GM12801 (cell line): ENCODE data around the gene ERFE.

Experiments
- CTCF ChIP-seq: IDR thresholded peaks from one replicate; pipeline ENCODE4 v1.5.1; 2011; ENCODE audit warnings: control low read depth; ENCODE audit not compliant: insufficient read length; ENCODE audit errors: extremely low read depth

Gene ERFE

GRCh38 chr2:238159071-238159539, 335 bp downstream of the ERFE start:
- no peak for TF ChIP-seq CTCF

- no peak for TF ChIP-seq CTCF
Observed at GRCh38 chr2:238159661-238160205, 963 bp downstream of the ERFE start.

GRCh38 chr2:238160206-238161129, 1.7 kb downstream of the ERFE start:
- no peak for TF ChIP-seq CTCF

- TF ChIP-seq CTCF = no peak
Observed at GRCh38 chr2:238161291-238162051, 2.7 kb downstream of the ERFE start.

GRCh38 chr2:238162251-238162845, 3.6 kb downstream of the ERFE start:
- no peak for TF ChIP-seq CTCF

- no peak for TF ChIP-seq CTCF
Observed at GRCh38 chr2:238162846-238163441, 4.2 kb downstream of the ERFE start.
